Breast epithelium (tissue), 4 donors: ENCODE results near the gene SPATA2. TPM values are rescaled to one million over a fixed set of nuclear protein-coding genes. Genes with fewer than 3 reads are reported as not detected.
A peak's percentile ranks its signal among the peaks of the same experiment; 100 is the strongest.

Experiments
- DNase-seq, 2 donors: peaks; one replicate each; pipeline ENCODE4 v3.0.0-alpha.2; 2019; ENCODE audit warnings: low spot score in 2 of 2
- H3K27ac ChIP-seq, 2 donors: fragments of 200-600 bp; sonication (generic) in 1 of 2; one replicate each; pipeline ENCODE4 v1.5.1; 2016 to 2019; ENCODE audit warnings: mild to moderate bottlenecking in 1 of 2
- H3K27me3 ChIP-seq, 2 donors: fragments of 200-600 bp; sonication (generic) in 1 of 2; one replicate each; pipeline versions ENCODE4 v1.5.1 to v1.6.0; 2017 to 2019; ENCODE audit warnings: control low read depth in 1 of 2, mild to moderate bottlenecking in 1 of 2
- H3K36me3 ChIP-seq: fragments of 200-600 bp; one replicate; pipeline ENCODE4 v1.5.1; 2019
- H3K4me1 ChIP-seq, 2 donors: fragments of 200-600 bp; sonication (generic); one replicate each; pipeline ENCODE4 v1.5.1; 2016 to 2019; ENCODE audit warnings: control low read depth in 1 of 2
- H3K4me3 ChIP-seq, 3 donors: fragments of 200-600 bp; sonication (generic); 1 replicate in 2 of 3; 2 replicates in 1 of 3; pipeline ENCODE4 v1.5.1; 2016 to 2019; ENCODE audit warnings: mild to moderate bottlenecking in 3 of 3, moderate library complexity in 2 of 3
- H3K9me3 ChIP-seq, 2 donors: fragments of 200-600 bp; sonication (generic) in 1 of 2; one replicate each; pipeline ENCODE4 v1.5.1; 2016 to 2019; ENCODE audit warnings: control low read depth in 1 of 2
- POLR2A ChIP-seq: fragments of 450-650 bp; IDR thresholded peaks from one replicate; pipeline ENCODE4 v1.6.1; 2016; ENCODE audit warnings: antibody characterized with exemption, mild to moderate bottlenecking, moderate library complexity
- POLR2AphosphoS5 ChIP-seq, 3 donors: sonication (generic); formaldehyde crosslinking; IDR thresholded peaks; one replicate each; pipeline ENCODE4 v1.6.1; 2017; ENCODE audit warnings: antibody characterized with exemption in 3 of 3
- intact Hi-C: fragments of 100-400 bp; cut with DNase I; formaldehyde crosslinking; loops from one replicate; pipeline ENCODE4 v1.15.1; 2023; ENCODE audit warnings: low total_unique reads
- total RNA-seq, 3 donors: library from RNA; depleted of rRNA; stranded (reverse); fragments of >200 nt; gene quantifications; one replicate each; pipeline ENCODE4 v1.1.0, GENCODE V29; 2016
- TF ChIP-seq, protein P1 (sequence below), 3 donors: fragments of 450-650 bp; IDR thresholded peaks; one replicate each; pipeline ENCODE4 v1.5.1; 2016 to 2017; ENCODE audit warnings: antibody characterized with exemption in 3 of 3, mild to moderate bottlenecking in 3 of 3, moderate library complexity in 3 of 3

SPATA2 gene
- total RNA-seq, 3 donors from 2014 or later: 1.8 to 4.6 (median 4.0) TPM

- TF ChIP-seq, protein P1, sequence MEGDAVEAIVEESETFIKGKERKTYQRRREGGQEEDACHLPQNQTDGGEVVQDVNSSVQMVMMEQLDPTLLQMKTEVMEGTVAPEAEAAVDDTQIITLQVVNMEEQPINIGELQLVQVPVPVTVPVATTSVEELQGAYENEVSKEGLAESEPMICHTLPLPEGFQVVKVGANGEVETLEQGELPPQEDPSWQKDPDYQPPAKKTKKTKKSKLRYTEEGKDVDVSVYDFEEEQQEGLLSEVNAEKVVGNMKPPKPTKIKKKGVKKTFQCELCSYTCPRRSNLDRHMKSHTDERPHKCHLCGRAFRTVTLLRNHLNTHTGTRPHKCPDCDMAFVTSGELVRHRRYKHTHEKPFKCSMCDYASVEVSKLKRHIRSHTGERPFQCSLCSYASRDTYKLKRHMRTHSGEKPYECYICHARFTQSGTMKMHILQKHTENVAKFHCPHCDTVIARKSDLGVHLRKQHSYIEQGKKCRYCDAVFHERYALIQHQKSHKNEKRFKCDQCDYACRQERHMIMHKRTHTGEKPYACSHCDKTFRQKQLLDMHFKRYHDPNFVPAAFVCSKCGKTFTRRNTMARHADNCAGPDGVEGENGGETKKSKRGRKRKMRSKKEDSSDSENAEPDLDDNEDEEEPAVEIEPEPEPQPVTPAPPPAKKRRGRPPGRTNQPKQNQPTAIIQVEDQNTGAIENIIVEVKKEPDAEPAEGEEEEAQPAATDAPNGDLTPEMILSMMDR (IDR thresholded peaks at IDR 0.05): peak; percentile 88 to 91 (median 89)
- TF ChIP-seq POLR2A: no peak
- Histone ChIP-seq H3K27ac (peak overlapping the region in 1 of 2 donors; percentile 50), H3K9me3 (no peaks in the 10 kb centered on the region), H3K4me3 (no peak overlapping the region), H3K36me3 (no peaks in the 10 kb centered on the region), H3K4me1 (no peaks in the 10 kb centered on the region), H3K27me3 (no peaks in the 10 kb centered on the region)
- intact Hi-C loops: no loop called here
- DNase-seq: peak; percentile 82 to 85
These were observed 13.2 kb upstream of the SPATA2 start for GRCh38 chr20:49928411-49929141.

DNA sequence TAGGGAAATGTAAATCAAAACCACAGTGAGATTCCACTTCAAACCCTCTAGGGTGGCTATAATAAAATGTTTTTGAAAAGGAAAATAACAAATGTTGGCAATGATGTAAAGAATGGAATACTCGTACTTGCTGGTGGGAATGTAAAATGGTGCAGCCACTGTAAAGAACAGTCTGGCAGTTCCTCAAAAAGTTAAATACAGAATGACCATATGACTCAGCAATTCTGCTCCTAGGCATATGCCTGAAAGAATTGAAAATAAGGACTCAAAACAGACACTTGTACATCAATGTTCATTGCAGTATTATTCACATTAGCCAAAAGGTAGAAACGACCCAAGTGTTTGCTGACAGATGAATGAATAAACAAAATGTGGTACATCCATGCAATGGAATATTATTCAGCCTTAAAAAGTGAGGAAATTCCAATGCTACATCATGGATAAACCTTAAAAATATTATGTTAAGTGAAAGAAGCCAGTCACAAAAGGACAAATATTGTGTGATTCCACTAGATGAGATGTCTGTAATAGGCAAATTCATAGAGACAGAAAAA lies 10.6 kb upstream of the SPATA2 start:
- TF ChIP-seq POLR2AphosphoS5 (IDR thresholded peaks at IDR 0.05) (no peak), POLR2A (no peak)
- TF ChIP-seq, protein P1 (IDR thresholded peaks at IDR 0.05): no peak
- no peak for DNase-seq
- Histone ChIP-seq H3K9me3 (no peaks in the 10 kb centered on the region), H3K4me1 (no peaks in the 10 kb centered on the region), H3K27ac (no peak overlapping the region), H3K36me3 (no peaks in the 10 kb centered on the region), H3K4me3 (no peak overlapping the region), H3K27me3 (no peaks in the 10 kb centered on the region)
- intact Hi-C loops: no loop called here

GRCh38 chr20:49924247-49924646 lies 8.9 kb upstream of the SPATA2 start:
- Histone ChIP-seq H3K9me3 (no peaks in the 10 kb centered on the region), H3K4me3 (no peak overlapping the region), H3K36me3 (no peaks in the 10 kb centered on the region), H3K27me3 (no peaks in the 10 kb centered on the region), H3K4me1 (no peaks in the 10 kb centered on the region), H3K27ac (no peak overlapping the region)
- intact Hi-C loops: no loop called here
- no peak for DNase-seq
- TF ChIP-seq POLR2A (no peak), POLR2AphosphoS5 (IDR thresholded peaks at IDR 0.05) (no peak)
- TF ChIP-seq, protein P1 (IDR thresholded peaks at IDR 0.05): no peak

GRCh38 chr20:49919461-49919860 lies 4.1 kb upstream of the SPATA2 start:
- TF ChIP-seq POLR2A (no peak), POLR2AphosphoS5 (IDR thresholded peaks at IDR 0.05) (no peak)
- TF ChIP-seq, protein P1 (IDR thresholded peaks at IDR 0.05): no peak
- no peaks in the 10 kb centered on the region for H3K36me3 ChIP-seq
- DNase-seq: no peak
- H3K27me3 ChIP-seq: no peaks in the 10 kb centered on the region
- H3K9me3 ChIP-seq: no peaks in the 10 kb centered on the region
- H3K4me3 ChIP-seq: no peak overlapping the region
- peaks cover 0 to 3% of the 10 kb centered on the region in 2 donors for H3K4me1 ChIP-seq
- intact Hi-C loops: no loop called here
- no peak overlapping the region for H3K27ac ChIP-seq

GRCh38 chr20:49919009-49919408 lies 3.7 kb upstream of the SPATA2 start:
- no peaks in the 10 kb centered on the region for H3K9me3 ChIP-seq
- peaks cover 3 to 7% of the 10 kb centered on the region in 2 donors for H3K4me1 ChIP-seq
- no peaks in the 10 kb centered on the region for H3K36me3 ChIP-seq
- no peaks in the 10 kb centered on the region for H3K27me3 ChIP-seq
- TF ChIP-seq POLR2AphosphoS5 (IDR thresholded peaks at IDR 0.05): no peak
- TF ChIP-seq, protein P1 (IDR thresholded peaks at IDR 0.05): no peak
- TF ChIP-seq POLR2A: no peak
- no peak overlapping the region for H3K4me3 ChIP-seq
- no peak overlapping the region for H3K27ac ChIP-seq
- DNase-seq: no peak
- intact Hi-C loops: no loop called here
